SW480 (cell line): ENCODE measurements around the gene KYNU.
A peak's percentile ranks its signal among the peaks of the same experiment; 100 is the strongest.

Experiments used
- DNase-seq: peaks from one replicate; pipeline ENCODE4 v3.0.0-alpha.2; 2016; ENCODE audit warnings: low spot score

Gene KYNU

GRCh38 chr2:142966284-142966683 is 88.8 kb downstream of the KYNU start:
- DNase-seq = no peak

DNA sequence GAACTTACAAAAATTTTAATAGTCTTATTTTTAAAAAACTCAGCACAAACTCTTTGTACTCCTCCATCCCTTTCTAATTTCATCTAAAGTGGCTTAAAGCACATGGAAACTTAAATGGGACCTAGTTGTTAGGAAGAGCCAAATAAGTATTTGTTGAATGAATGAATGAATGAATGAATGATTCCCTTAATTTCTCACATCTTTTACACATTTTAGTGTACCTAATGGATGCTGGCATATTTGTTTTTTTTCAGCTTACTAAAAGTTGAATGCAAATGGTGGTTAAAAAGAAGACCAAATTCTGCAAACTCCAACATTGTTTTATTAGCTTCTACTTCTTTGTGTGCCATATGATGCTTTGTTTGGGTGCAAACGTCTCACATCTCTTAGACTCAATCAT is 89.6 kb downstream of the KYNU start:
- DNase-seq = no peak

GRCh38 chr2:142973160-142973821 is 95.8 kb downstream of the KYNU start:
- DNase-seq = no peak

- no peak for DNase-seq
These were observed 96.4 kb downstream of the KYNU start for GRCh38 chr2:142973822-142974207.

GRCh38 chr2:142974288-142975024 is 97.0 kb downstream of the KYNU start:
- no peak for DNase-seq

- no peak for DNase-seq
These were observed 97.8 kb downstream of the KYNU start for GRCh38 chr2:142975239-142975638.

DNA sequence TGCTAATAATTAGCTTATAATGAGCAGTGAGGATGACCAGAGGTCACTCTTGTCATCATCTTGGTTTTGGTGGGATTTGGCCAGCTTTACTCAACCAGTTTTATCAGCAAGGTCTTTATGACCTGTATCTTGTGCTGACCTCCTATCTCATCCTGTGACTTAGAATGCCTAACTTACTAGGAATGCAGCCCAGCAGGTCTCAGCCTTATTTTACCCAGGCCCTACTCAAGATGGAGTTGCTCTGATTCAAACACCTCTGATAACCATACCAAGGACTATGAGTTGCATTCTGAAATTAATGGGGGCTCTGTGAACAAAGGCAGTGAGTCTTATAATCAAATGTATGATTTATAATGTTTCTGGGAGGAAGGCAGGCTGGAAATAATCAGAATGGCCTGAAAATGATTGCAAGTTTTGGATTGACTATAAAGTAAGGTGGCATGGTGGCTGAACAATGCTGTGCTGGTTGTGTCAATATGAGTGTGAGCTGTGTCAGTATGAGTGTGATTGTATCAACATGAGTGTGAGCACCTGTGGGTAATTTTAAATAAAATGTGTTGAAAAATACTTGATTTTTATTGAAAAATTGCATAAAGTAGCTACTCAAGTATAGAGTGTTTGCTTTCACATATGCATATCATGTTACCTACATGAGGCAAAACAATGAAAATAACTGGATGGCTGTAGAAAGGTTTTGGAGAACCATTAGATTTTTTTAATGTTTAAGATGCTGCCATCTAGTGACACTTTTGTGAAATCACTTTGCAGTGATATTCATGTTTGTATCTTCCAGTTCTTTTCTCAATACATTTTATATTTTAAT is 103.0 kb downstream of the KYNU start:
- peak; percentile 26 for DNase-seq

DNA sequence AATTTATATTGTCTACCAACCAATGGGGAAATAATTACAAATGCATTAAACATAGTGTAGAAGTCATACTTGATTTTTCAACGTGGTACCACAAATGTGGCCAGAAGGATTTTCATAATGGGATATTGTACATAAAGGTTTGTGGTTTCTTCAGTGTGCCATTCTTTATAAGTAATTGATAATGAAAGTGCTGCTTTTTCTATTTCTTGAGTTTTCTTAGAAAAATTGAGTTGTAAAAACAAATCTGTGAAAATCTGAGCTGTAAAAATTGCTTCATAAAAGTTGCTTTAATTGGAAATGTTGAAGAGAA is 103.6 kb downstream of the KYNU start:
- DNase-seq = no peak

- no peak for DNase-seq
These were observed 104.3 kb downstream of the KYNU start for GRCh38 chr2:142981756-142982155.

DNA sequence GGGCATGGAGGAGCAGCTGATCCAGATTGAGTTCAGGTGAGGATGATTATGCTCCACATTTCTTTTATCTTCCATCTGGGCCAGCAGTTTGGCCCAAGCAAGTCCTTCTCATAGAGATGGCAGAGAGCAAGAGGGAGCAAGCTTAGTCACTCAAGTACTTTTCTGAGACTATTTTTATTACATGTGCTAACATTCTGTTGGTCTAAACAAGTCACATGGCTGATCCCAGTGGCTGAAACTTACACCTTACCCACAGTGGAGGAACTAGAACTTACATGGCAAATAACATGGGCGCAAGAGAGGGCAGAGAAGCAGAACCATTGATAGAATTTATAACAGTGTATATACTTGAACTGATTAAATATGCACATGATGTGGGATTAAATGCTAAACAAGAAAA is 105.7 kb downstream of the KYNU start:
- DNase-seq = no peak

DNA sequence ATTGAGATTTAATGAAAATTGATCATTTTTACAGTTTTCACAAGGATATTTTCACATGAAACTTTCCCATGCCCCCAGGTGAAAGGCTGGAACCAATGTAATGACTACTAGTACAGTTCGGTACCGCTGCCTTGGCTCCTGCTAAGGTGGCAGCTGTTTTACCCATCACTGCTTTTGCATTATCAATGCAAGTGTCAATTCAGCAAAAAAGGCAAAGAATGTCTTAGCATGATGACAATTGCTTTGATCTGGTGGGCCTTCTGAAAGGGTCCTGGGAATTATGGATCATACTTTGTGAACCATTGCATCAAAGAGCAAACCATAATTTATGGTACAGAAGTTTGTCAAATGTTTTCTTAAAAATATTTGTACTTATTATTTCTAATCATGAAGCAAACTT is 107.2 kb downstream of the KYNU start:
- DNase-seq = no peak

- no peak for DNase-seq
These were observed 109.6 kb downstream of the KYNU start for GRCh38 chr2:142987044-142987443.

DNA sequence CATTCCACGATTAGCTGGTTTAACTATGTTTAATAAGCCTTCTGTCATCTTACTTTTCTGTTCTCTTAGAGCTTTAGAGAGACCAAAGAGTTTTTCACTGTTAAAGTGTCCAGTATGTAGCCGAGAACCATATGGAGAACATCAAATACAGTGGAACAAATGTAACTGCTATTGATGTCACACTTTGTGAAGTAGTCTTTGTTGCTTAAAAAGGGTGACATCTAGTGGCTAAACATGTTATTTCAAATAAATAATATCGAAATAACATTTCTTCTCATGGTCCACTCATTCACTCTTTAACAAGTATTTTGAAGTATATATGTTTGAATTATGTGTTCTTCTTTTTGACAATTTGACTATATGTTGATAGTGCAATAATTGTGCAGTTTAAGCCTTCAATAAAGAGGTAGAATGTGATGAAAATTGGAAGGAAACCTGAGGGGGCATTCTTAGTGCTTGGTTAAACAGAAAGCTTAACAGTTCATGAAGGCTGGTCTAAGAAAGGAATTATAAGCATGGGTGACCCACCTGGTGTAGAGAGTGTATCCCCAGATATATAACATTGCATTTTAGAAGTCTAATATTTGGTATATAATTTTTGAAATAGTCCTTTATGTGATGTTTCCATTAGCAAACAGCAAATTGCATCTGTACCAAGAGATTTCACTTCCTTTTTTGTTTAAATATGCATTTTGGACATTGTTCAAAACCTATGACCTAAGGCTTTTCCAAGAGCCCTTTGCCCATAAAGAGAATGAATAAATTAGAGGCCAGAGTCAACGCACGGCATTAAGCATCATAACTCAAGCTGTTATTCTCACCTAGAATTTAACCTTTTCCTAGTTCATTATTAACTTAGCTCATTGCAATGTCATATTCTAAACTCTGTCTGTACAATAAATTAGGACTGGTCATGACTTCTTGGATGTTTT is 112.1 kb downstream of the KYNU start:
- peak; percentile 50 for DNase-seq

- DNase-seq = no peak
These were observed 113.8 kb downstream of the KYNU start for GRCh38 chr2:142991295-142991694.

GRCh38 chr2:142992840-142993239 is 115.4 kb downstream of the KYNU start:
- no peak for DNase-seq

- no peak for DNase-seq
These were observed 116.3 kb downstream of the KYNU start for GRCh38 chr2:142993771-142994170.

DNA sequence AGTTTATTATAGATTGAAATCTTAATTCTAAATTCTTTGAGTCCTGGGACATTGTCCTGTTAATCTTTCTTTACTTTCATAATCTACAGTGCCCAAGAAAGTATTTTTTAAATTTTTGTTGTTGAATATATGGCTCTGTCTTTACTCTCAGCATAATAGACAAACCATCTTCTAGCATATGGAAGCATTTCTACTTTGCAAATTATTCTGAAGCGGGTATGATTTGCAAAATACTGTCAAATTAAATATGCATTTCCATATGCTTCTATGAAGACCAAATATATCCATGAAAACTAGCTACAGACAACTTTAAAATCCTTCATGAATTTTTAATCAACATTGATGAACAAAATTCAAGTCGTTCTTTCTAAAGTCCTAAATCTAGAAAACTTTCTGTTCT is 117.2 kb downstream of the KYNU start:
- DNase-seq = no peak

- no peak for DNase-seq
These were observed 119.8 kb downstream of the KYNU start for GRCh38 chr2:142997231-142997630.

GRCh38 chr2:143000599-143000998 is 123.1 kb downstream of the KYNU start:
- DNase-seq = no peak

GRCh38 chr2:143001501-143001900 is 124.0 kb downstream of the KYNU start:
- no peak for DNase-seq

DNA sequence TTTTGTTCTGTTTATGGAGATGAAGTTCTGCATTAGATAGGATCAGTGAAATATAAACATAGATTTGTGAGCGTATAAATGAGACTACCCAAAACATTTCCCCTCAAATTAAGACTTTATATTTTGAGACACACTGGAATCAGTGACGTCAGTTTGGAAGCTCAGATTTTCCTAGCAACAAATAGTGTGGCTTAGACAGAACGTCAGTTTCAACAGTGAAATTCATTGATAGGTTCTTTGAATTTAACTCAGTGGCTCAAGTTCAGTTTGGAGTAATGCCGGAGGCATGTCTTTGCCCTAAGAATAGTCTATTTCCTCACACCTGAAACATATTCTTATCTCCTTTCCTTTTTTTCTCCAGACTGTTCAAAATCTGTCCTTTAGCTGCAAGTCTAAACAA is 138.2 kb downstream of the KYNU start:
- DNase-seq = no peak

DNA sequence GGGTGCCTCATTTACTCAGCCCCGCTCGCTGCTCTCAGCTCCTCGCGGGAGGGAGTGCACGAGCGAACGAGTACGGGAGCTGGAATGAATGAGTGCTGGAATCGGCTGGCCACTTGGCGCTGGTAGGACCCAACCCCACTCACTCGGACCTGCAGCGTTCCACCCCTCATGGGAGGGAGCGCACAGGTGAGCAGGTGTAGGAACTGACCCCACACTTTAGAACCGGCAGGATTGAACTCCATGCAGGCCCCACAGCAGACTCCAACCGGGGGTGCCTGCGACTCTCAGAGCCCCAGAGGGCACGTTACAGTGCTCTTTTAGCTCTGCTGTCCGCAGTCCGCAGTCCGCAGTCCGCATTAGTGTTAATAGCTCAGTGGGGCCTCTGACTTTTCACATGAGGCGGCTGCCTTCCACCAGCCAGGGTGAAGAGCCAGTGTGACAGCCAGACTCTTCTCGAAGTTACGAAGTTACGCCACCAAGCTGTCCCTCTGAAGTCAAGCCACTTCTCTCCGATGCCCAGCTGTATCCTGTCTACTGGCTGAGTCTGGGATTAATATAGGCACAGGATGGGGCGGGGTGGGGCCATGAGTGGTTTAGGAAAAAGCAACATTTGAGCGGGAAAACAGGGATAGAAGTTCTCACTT is 149.1 kb downstream of the KYNU start:
- DNase-seq = no peak
